HepG2 (cell line): ENCODE results near the gene CCDC121. TPM values are rescaled to one million over a fixed set of nuclear protein-coding genes. Genes with fewer than 3 reads are reported as not detected.

Experiments used
- ATF3 ChIP-seq: sonication (generic); formaldehyde crosslinking; IDR thresholded peaks from 2 replicates; pipeline ENCODE4 v1.4.0; 2020; ENCODE audit warnings: missing genetic modification reagents
- ATF7-NPFF ChIP-seq: sonication (generic); formaldehyde crosslinking; IDR thresholded peaks from 2 replicates; pipeline ENCODE4 v1.8.1; 2023; ENCODE audit warnings: mild to moderate bottlenecking, low read depth, missing genetic modification reagents, moderate library complexity
- EEA1 ChIP-seq: sonication (generic); formaldehyde crosslinking; IDR thresholded peaks from 2 replicates; pipeline ENCODE4 v1.5.1; 2020; ENCODE audit warnings: mild to moderate bottlenecking, missing genetic modification reagents, borderline replicate concordance
- HMGXB4 ChIP-seq, 2 experiments: sonication (generic) in 1 of 2; formaldehyde crosslinking in 1 of 2; IDR thresholded peaks; 2 replicates each; pipeline versions ENCODE4 v1.4.0 to v1.6.1; 2018 to 2020; ENCODE audit warnings: missing genetic modification reagents in 2 of 2, borderline replicate concordance in 1 of 2, low read depth in 1 of 2, mild to moderate bottlenecking in 1 of 2, missing biosample characterization in 1 of 2
- JUN ChIP-seq: sonication (generic); formaldehyde crosslinking; IDR thresholded peaks from 2 replicates; pipeline ENCODE4 v1.4.0; 2020; ENCODE audit warnings: mild to moderate bottlenecking, missing genetic modification reagents
- KMT2A ChIP-seq: sonication (generic); formaldehyde crosslinking; IDR thresholded peaks from 2 replicates; pipeline ENCODE4 v1.4.0; 2020; ENCODE audit warnings: missing genetic modification reagents
- RBM39 ChIP-seq: fragments of 200-400 bp; formaldehyde crosslinking; IDR thresholded peaks from one replicate; pipeline ENCODE4 v1.6.1; 2018; ENCODE audit warnings: antibody characterized with exemption, mild to moderate bottlenecking, low read depth, low read length; ENCODE audit not compliant: poor library complexity, severe bottlenecking
- SRSF1 ChIP-seq: fragments of 200-400 bp; formaldehyde crosslinking; optimal IDR thresholded peaks from 2 replicates; pipeline ENCODE3; 2017; ENCODE audit warnings: mild to moderate bottlenecking, low read depth, low read length, moderate library complexity
- TOPORS ChIP-seq: sonication (generic); formaldehyde crosslinking; IDR thresholded peaks from 2 replicates; pipeline ENCODE4 v1.8.0; 2023; ENCODE audit warnings: mild to moderate bottlenecking, missing genetic modification reagents
- ZNF12 ChIP-seq: sonication (generic); formaldehyde crosslinking; IDR thresholded peaks from 2 replicates; pipeline ENCODE4 v1.5.0; 2020; ENCODE audit warnings: missing genetic modification reagents
- ZNF256 ChIP-seq: sonication (generic); formaldehyde crosslinking; conservative IDR thresholded peaks from 2 replicates; pipeline ENCODE4 v1.4.0; 2020; ENCODE audit warnings: missing genetic modification reagents
- ZNF44 ChIP-seq: sonication (generic); formaldehyde crosslinking; IDR thresholded peaks from 2 replicates; pipeline ENCODE4 v1.5.1; 2020; ENCODE audit warnings: mild to moderate bottlenecking, missing genetic modification reagents
- ZNF704 ChIP-seq: sonication (generic); formaldehyde crosslinking; IDR thresholded peaks from 2 replicates; pipeline ENCODE4 v1.8.1; 2023; ENCODE audit warnings: mild to moderate bottlenecking, inconsistent platforms, moderate library complexity, missing genetic modification reagents, borderline replicate concordance
- polyA plus RNA-seq, 8 experiments: library from polyadenylated mRNA; depleted of rRNA in 3 of 8; stranded (reverse) in 7 of 8; unstranded in 1 of 8; fragments of >200 nt; fragmentation: Illumina TruSeq in 4 of 8; extraction: Trizol in 4 of 8; gene quantifications; 2 replicates each; pipeline versions ENCODE4 v1.2.1 to v1.2.3, GENCODE V29; 2011 to 2016; ENCODE audit warnings: low read depth in 4 of 8, missing spikeins in 1 of 8, mixed read lengths in 1 of 8; ENCODE audit not compliant: insufficient read depth in 1 of 8
- total RNA-seq, 5 experiments: library from RNA; depleted of rRNA; stranded (reverse); fragments of >200 nt; fragmentation: Illumina TruSeq; extraction: Trizol; gene quantifications; 2 replicates each; pipeline ENCODE4 v1.2.3, GENCODE V29; 2016; ENCODE audit warnings: low read depth in 1 of 5
- TF ChIP-seq, protein P1 (sequence below): sonication (generic); formaldehyde crosslinking; IDR thresholded peaks from 2 replicates; pipeline ENCODE4 v1.8.0; 2022; ENCODE audit warnings: missing genetic modification reagents, mild to moderate bottlenecking, borderline replicate concordance
- TF ChIP-seq, protein P2 (sequence below): sonication (generic); formaldehyde crosslinking; conservative IDR thresholded peaks from 2 replicates; pipeline ENCODE4 v1.4.0; 2020; ENCODE audit warnings: mild to moderate bottlenecking, missing genetic modification reagents, moderate library complexity

CCDC121 gene
- total and polyA plus RNA-seq, 2 of the 13 experiments (the other 11 are each of a cell fraction or from before 2014, with no cell fraction given) = 1.9 to 3.0 TPM

- TF ChIP-seq, protein P1, sequence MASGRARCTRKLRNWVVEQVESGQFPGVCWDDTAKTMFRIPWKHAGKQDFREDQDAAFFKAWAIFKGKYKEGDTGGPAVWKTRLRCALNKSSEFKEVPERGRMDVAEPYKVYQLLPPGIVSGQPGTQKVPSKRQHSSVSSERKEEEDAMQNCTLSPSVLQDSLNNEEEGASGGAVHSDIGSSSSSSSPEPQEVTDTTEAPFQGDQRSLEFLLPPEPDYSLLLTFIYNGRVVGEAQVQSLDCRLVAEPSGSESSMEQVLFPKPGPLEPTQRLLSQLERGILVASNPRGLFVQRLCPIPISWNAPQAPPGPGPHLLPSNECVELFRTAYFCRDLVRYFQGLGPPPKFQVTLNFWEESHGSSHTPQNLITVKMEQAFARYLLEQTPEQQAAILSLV (CRISPR knock-in tag) = 0 out of 2 replicates have a peak, but pooled peaks have one; percentile 67
- TF ChIP-seq ZNF256 (peak; percentile 76; the same call in 1 of the 2 replicates), SRSF1 (peak; percentile 68), ATF3 (no peak), EEA1 (no peak), ATF7-NPFF (no peak; the same call in 1 of the 2 replicates), HMGXB4 (CRISPR knock-in tag; IDR thresholded peaks at IDR 0.05; ENCODE audit: borderline replicate concordance in 1 of 2, low read depth in 1 of 2) (peak; percentile 30 to 84; a peak in 3 of 4 replicates), JUN (CRISPR knock-in tag) (no peak), ZNF12 (no peak), ZNF704 (CRISPR knock-in tag) (no peak), RBM39 (no peak), TOPORS (no peak; the same call in 1 of the 2 replicates), KMT2A (CRISPR knock-in tag) (peak; percentile 91), ZNF44 (CRISPR knock-in tag) (no peak; the same call in 1 of the 2 replicates)
- TF ChIP-seq, protein P2, sequence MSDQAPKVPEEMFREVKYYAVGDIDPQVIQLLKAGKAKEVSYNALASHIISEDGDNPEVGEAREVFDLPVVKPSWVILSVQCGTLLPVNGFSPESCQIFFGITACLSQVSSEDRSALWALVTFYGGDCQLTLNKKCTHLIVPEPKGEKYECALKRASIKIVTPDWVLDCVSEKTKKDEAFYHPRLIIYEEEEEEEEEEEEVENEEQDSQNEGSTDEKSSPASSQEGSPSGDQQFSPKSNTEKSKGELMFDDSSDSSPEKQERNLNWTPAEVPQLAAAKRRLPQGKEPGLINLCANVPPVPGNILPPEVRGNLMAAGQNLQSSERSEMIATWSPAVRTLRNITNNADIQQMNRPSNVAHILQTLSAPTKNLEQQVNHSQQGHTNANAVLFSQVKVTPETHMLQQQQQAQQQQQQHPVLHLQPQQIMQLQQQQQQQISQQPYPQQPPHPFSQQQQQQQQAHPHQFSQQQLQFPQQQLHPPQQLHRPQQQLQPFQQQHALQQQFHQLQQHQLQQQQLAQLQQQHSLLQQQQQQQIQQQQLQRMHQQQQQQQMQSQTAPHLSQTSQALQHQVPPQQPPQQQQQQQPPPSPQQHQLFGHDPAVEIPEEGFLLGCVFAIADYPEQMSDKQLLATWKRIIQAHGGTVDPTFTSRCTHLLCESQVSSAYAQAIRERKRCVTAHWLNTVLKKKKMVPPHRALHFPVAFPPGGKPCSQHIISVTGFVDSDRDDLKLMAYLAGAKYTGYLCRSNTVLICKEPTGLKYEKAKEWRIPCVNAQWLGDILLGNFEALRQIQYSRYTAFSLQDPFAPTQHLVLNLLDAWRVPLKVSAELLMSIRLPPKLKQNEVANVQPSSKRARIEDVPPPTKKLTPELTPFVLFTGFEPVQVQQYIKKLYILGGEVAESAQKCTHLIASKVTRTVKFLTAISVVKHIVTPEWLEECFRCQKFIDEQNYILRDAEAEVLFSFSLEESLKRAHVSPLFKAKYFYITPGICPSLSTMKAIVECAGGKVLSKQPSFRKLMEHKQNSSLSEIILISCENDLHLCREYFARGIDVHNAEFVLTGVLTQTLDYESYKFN (CRISPR knock-in tag) = peak; percentile 55
Observed at GRCh38 chr2:27582695-27583389, 46.0 kb downstream of the CCDC121 start, which contains the start of gene ZNF512 (continued).
